ENCODE data around the gene PPP3R1. TPM values are rescaled to one million over a fixed set of nuclear protein-coding genes. Genes with fewer than 3 reads are reported as not detected.

Gene PPP3R1, protein sequence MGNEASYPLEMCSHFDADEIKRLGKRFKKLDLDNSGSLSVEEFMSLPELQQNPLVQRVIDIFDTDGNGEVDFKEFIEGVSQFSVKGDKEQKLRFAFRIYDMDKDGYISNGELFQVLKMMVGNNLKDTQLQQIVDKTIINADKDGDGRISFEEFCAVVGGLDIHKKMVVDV
- 46.3 and 46.5 TPM in 2 replicates for total RNA-seq (ENCODE audit: low replicate concordance)
- long read RNA-seq, partial matches to known transcripts, result 0 of 1 reads
- long read RNA-seq, other reads (novel, unspliced or antisense), result 1 of 1 reads

DNA sequence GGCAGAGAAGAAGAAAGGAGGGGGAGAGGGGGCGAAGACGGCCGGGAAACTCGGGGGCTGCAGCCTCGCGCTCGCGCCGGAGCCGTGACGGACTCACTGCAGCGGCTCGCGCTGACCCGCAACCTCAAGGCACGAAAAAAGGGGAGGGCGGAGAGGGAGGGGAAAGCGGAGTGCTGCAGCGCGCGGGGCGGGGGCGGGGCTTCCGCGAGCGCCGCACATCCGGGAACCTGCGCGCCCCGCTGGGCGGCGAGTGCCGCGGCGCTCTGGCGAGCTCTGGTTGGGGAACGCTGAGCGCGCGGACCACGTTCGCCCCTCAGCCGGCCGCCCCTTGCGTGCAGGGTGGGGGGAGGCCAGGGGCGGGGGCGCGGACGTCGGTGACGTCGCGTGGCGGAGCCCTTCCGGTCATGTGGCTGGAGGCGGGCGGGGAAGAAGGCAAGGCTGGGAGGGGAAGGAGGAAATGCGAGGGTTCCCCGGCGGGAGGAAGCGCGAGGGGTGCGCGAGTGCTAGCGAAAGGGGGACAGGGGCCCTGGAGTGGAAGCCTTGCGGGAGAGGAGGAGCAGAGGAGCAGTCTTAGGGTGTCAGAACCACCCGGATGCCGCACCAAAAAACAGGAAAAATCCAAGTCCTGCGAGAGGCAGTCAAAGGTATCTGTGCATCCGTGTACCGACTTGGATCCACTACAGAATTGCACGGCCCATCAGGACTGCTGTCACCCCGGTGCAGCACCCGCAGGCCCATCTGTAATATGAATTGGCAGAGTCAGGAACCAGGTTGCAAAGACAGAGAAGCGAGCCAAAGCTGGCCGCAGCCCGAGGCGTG is at the start of gene PPP3R1:
PPP3R1 (minus strand) TSS at position 133 of the 819 bp plus-strand sequence. CDS start 405 bp downstream, outside the sequence.
- Mint-ChIP-seq H3K27me3 (peaks cover 4% of the 10 kb centered on the region), H3K4me1 (ENCODE audit: unreplicated experiment) (peaks cover 13% of the 10 kb centered on the region), H3K9me3 (no peaks in the 10 kb centered on the region), H3K27ac (peak within 1 kb of the TSS; percentile 98), H3K4me3 (peak within 1 kb of the TSS; percentile 98), H3K36me3 (peaks cover 8% of the 10 kb centered on the region)
- peak; percentile 96 for DNase-seq (ENCODE audit: extremely low spot score, unreplicated experiment)
- TF ChIP-seq, protein P1, sequence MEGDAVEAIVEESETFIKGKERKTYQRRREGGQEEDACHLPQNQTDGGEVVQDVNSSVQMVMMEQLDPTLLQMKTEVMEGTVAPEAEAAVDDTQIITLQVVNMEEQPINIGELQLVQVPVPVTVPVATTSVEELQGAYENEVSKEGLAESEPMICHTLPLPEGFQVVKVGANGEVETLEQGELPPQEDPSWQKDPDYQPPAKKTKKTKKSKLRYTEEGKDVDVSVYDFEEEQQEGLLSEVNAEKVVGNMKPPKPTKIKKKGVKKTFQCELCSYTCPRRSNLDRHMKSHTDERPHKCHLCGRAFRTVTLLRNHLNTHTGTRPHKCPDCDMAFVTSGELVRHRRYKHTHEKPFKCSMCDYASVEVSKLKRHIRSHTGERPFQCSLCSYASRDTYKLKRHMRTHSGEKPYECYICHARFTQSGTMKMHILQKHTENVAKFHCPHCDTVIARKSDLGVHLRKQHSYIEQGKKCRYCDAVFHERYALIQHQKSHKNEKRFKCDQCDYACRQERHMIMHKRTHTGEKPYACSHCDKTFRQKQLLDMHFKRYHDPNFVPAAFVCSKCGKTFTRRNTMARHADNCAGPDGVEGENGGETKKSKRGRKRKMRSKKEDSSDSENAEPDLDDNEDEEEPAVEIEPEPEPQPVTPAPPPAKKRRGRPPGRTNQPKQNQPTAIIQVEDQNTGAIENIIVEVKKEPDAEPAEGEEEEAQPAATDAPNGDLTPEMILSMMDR (conservative IDR thresholded peaks at IDR 0.05), result no peak

DNA sequence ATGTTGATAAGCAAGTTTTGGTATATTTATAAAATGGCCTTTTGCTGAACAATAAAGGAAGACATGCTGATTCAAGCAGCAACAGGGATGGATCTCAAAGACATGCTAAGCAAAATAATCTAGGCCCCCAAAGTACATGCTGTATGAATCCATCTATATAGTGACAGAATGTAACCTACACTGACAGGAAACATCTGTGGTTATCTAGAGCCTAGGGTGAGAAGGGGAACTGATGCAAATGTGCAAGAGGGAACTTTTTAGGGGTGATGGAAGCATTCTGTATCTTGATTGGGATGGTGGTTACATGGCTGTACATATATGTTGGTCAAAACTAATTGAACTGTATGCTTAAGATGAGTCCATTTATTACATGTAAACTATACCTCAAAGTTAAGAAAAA is 43.2 kb upstream of the PPP3R1 start:
- TF ChIP-seq, protein P1 (conservative IDR thresholded peaks at IDR 0.05), result no peak
- Mint-ChIP-seq H3K36me3 (no peaks in the 10 kb centered on the region), H3K4me1 (ENCODE audit: unreplicated experiment) (no peaks in the 10 kb centered on the region), H3K9me3 (no peaks in the 10 kb centered on the region), H3K4me3 (no peak overlapping the region), H3K27ac (no peak overlapping the region), H3K27me3 (no peaks in the 10 kb centered on the region)
- DNase-seq (ENCODE audit: extremely low spot score, unreplicated experiment), result no peak

DNA sequence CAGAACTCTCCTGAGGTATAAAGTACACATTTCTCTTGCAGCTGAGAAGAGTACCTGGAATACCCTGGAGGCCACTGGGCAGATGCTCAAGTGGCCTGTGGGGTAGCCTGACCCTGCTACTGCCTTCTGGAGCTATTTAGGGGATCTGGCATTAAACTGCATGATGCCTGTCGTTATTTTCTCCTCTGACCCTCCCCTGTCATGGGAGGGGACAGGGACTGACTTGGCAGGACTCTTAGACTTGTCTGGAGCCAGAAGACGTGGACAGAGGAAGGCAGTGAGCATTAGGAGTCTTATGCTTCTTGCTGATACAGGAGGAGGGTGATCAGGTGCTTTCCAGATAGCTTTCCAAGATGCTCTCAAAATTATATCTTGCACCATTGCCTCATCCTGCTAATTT is 42.6 kb upstream of the PPP3R1 start:
- Mint-ChIP-seq H3K4me3 (no peak overlapping the region), H3K36me3 (no peaks in the 10 kb centered on the region), H3K9me3 (no peaks in the 10 kb centered on the region), H3K27me3 (no peaks in the 10 kb centered on the region), H3K4me1 (ENCODE audit: unreplicated experiment) (no peaks in the 10 kb centered on the region), H3K27ac (no peak overlapping the region)
- TF ChIP-seq, protein P1 (conservative IDR thresholded peaks at IDR 0.05), result no peak
- DNase-seq (ENCODE audit: extremely low spot score, unreplicated experiment), result no peak

DNA sequence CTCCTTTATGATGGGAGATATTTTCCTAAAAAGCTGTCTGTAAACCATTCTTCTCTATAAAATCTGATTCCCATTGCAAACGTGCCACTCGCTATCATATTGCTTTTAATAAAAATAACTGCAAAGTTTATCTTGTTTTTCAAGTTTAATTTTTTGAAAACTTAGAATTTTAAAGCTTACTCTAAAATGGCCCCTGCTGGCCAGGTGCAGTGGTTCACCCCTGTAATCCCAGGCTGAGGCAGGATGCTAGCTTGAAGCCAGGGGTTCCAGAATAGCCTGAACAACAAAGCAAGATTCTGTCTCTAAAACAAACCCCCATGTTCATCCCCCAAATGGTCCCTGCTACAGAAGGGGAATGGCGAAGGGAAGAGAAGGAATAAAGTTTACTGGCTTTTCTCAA is 41.9 kb upstream of the PPP3R1 start:
- no peak overlapping the region for H3K27ac Mint-ChIP-seq
- H3K27me3 Mint-ChIP-seq, result no peaks in the 10 kb centered on the region
- TF ChIP-seq, protein P1 (conservative IDR thresholded peaks at IDR 0.05), result peak; percentile 48
- H3K36me3 Mint-ChIP-seq, result no peaks in the 10 kb centered on the region
- H3K9me3 Mint-ChIP-seq, result no peaks in the 10 kb centered on the region
- DNase-seq (ENCODE audit: extremely low spot score, unreplicated experiment), result no peak
- H3K4me1 Mint-ChIP-seq (ENCODE audit: unreplicated experiment), result no peaks in the 10 kb centered on the region
- no peak overlapping the region for H3K4me3 Mint-ChIP-seq

DNA sequence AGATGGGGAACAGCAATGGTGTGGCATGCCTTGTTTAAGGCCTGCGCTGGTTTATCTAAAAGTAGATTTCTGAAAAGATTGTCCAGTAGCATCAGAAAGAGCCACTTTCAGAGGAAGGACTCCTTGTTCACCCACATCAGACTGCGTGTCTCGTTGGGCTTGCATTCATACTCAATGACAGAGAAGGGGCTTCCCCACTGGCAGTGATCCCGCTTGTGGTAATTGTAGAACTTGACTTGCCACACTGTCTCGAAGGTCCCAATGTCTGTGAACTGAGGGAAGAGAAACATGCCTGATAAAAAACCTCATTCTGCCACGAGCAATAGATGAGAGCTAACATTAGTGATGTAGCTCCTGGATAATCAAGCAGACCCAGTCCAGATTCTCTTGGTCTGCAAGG is 41.4 kb upstream of the PPP3R1 start:
- Mint-ChIP-seq H3K36me3 (no peaks in the 10 kb centered on the region), H3K9me3 (no peaks in the 10 kb centered on the region), H3K4me3 (no peak overlapping the region), H3K27ac (no peak overlapping the region), H3K27me3 (no peaks in the 10 kb centered on the region), H3K4me1 (ENCODE audit: unreplicated experiment) (peaks cover under 1% of the 10 kb centered on the region)
- DNase-seq (ENCODE audit: extremely low spot score, unreplicated experiment), result no peak
- TF ChIP-seq, protein P1 (conservative IDR thresholded peaks at IDR 0.05), result no peak

All from type B pancreatic cell (in vitro differentiated cells).